Measurements from ENCODE around the gene NPC2.

NPC2 gene

GRCh38 chr14:74518221-74518620, 25.1 kb upstream of the NPC2 start:
- no peak for DNase-seq

- DNase-seq: no peak
Measured at GRCh38 chr14:74517731-74518130, 24.6 kb upstream of the NPC2 start.

- DNase-seq: peak; percentile 43
Measured at GRCh38 chr14:74516451-74517160, 23.5 kb upstream of the NPC2 start.

- DNase-seq: no peak
Measured at GRCh38 chr14:74515891-74516412, 22.8 kb upstream of the NPC2 start.

GRCh38 chr14:74514471-74514941, 21.4 kb upstream of the NPC2 start:
- DNase-seq: peak; percentile 91

- DNase-seq: no peak
Measured at GRCh38 chr14:74511966-74512830, 19.1 kb upstream of the NPC2 start.

GRCh38 chr14:74510959-74511409, 17.9 kb upstream of the NPC2 start:
- peak; percentile 24 for DNase-seq

GRCh38 chr14:74510223-74510931, 17.3 kb upstream of the NPC2 start:
- no peak for DNase-seq

GRCh38 chr14:74509587-74510222, 16.6 kb upstream of the NPC2 start:
- DNase-seq: no peak

GRCh38 chr14:74508844-74509428, 15.8 kb upstream of the NPC2 start:
- DNase-seq: no peak

GRCh38 chr14:74508292-74508731, 15.2 kb upstream of the NPC2 start:
- DNase-seq: no peak

GRCh38 chr14:74507840-74508239, 14.7 kb upstream of the NPC2 start:
- no peak for DNase-seq

- no peak for DNase-seq
Measured at GRCh38 chr14:74507085-74507484, 14.0 kb upstream of the NPC2 start.

GRCh38 chr14:74506411-74506851, 13.3 kb upstream of the NPC2 start:
- DNase-seq: no peak

- no peak for DNase-seq
Measured at GRCh38 chr14:74505831-74506230, 12.7 kb upstream of the NPC2 start.

- no peak for DNase-seq
Measured at GRCh38 chr14:74504874-74505720, 12.0 kb upstream of the NPC2 start.

GRCh38 chr14:74504412-74504811, 11.3 kb upstream of the NPC2 start:
- DNase-seq: no peak

GRCh38 chr14:74503938-74504335, 10.8 kb upstream of the NPC2 start:
- no peak for DNase-seq

GRCh38 chr14:74503291-74503937, 10.3 kb upstream of the NPC2 start:
- no peak for DNase-seq

GRCh38 chr14:74502236-74503019, 9.3 kb upstream of the NPC2 start:
- DNase-seq: peak; percentile 47
